HG03175 (cell line): ENCODE measurements around the gene CARMIL3.
"Not testable (repeated sequence)": the region's sequence is repeated elsewhere in the genome, so short reads cannot be mapped to it uniquely, and the experiment has no call there.

Source experiments
- ATAC-seq: cut with Tn5 transposase; IDR thresholded peaks from one replicate; pipeline ENCODE4 v1.9.1; 2021; ENCODE audit warnings: mild to moderate bottlenecking, moderate library complexity; ENCODE audit not compliant: unreplicated experiment

CARMIL3 gene

GRCh38 chr14:24038686-24039085, 13.1 kb upstream of the CARMIL3 start:
- no peak for ATAC-seq

- ATAC-seq: no peak
Measured at GRCh38 chr14:24040692-24041091, 11.1 kb upstream of the CARMIL3 start.

GRCh38 chr14:24042746-24043145, 9.1 kb upstream of the CARMIL3 start:
- ATAC-seq: no peak

- not testable (repeated sequence) for ATAC-seq
Measured at GRCh38 chr14:24049002-24049401, 2.8 kb upstream of the CARMIL3 start.

- not testable (repeated sequence) for ATAC-seq
Measured at GRCh38 chr14:24050753-24051152, 1.1 kb upstream of the CARMIL3 start.

GRCh38 chr14:24051176-24051788, 527 bp upstream of the CARMIL3 start:
- no peak for ATAC-seq

- no peak for ATAC-seq
Measured at GRCh38 chr14:24052656-24053547, 1.1 kb downstream of the CARMIL3 start.

GRCh38 chr14:24053548-24054323, 1.9 kb downstream of the CARMIL3 start:
- no peak for ATAC-seq

- ATAC-seq: no peak
Measured at GRCh38 chr14:24054324-24054641, 2.5 kb downstream of the CARMIL3 start.

GRCh38 chr14:24054646-24055045, 2.8 kb downstream of the CARMIL3 start:
- no peak for ATAC-seq

- no peak for ATAC-seq
Measured at GRCh38 chr14:24055971-24056799, 4.4 kb downstream of the CARMIL3 start.

- ATAC-seq: no peak
Measured at GRCh38 chr14:24056800-24057184, 5.0 kb downstream of the CARMIL3 start.

- ATAC-seq: no peak
Measured at GRCh38 chr14:24057271-24057670, 5.5 kb downstream of the CARMIL3 start.

GRCh38 chr14:24057867-24058259, 6.1 kb downstream of the CARMIL3 start:
- no peak for ATAC-seq

GRCh38 chr14:24058260-24058950, 6.6 kb downstream of the CARMIL3 start:
- peak; percentile 54 for ATAC-seq

- ATAC-seq: no peak
Measured at GRCh38 chr14:24058951-24059475, 7.2 kb downstream of the CARMIL3 start.

GRCh38 chr14:24059841-24060388, 8.1 kb downstream of the CARMIL3 start:
- no peak for ATAC-seq

GRCh38 chr14:24060443-24060842, 8.6 kb downstream of the CARMIL3 start:
- no peak for ATAC-seq

- no peak for ATAC-seq
Measured at GRCh38 chr14:24060984-24061913, 9.4 kb downstream of the CARMIL3 start.
